Measurements from ENCODE around the gene MFN2.
"Not testable (repeated sequence)": the region's sequence is repeated elsewhere in the genome, so short reads cannot be mapped to it uniquely, and the experiment has no call there.

MFN2 gene

GRCh38 chr1:11979851-11980675 lies at the start of gene MFN2:
Gene MFN2 (plus strand): TSS chr1:11980444. CDS start chr1:11989169, 8,725 bp downstream.
- peak; percentile 73 to 88 for DNase-seq

DNA sequence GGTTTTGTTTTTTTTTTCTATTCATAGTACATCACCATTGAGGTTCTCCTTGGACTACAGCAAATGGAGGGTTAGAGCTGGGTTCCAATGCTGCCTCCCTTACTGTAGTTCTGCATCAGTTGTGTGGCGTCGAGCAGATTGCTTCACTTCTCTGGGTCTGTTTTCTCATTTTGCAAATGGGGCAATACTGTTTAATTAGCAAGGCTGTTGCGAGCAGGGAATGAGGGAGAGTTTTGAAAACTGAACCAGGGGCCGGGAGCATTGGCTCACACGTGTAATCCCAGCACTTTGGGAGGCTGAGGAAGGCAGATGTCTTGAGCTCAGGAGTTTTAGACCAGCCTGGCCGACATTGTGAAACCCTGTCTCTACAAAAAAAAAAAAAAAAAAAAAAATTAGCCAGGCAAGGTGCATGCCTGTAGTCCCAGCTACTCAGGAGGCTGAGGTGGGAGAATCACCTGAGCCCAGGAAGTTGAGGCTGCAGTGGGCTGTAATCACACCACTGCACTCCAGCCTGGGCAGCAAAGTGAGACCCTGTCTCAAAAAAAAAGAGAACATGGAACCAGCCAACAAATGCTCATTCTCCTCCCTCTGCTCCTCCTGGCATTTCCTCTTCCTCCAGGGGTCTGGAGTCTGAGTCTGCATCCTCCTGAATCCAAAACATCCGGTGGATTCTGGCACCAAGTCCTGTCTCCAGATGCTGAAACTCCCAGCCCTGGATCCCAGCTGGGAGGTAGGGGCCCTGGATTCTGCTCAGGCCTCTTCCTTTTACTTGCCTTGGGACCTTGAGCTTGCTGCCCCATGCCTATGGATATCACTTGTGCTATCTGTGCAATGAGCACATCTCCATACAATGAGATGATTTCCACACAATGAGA lies 49.4 kb upstream of the MFN2 start:
- no peak for DNase-seq

DNA sequence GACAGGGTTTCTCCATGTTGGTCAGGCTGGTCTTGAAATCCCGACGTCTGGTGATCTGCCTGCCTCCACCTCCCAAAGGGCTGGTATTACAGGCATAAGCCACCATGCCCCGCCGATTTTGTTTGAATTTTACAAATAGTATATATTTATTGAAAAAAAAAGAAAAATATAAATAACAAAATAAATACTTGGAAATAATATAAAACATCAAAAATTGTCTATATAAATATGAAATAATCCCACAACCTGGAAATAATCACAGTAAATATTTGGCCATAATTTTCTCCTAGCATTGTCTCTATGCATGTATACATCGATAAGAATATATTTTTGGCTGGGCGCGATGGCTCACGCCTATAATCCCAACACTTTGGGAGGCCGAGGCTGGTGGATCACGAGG lies 48.4 kb upstream of the MFN2 start:
- DNase-seq, result no peak

DNA sequence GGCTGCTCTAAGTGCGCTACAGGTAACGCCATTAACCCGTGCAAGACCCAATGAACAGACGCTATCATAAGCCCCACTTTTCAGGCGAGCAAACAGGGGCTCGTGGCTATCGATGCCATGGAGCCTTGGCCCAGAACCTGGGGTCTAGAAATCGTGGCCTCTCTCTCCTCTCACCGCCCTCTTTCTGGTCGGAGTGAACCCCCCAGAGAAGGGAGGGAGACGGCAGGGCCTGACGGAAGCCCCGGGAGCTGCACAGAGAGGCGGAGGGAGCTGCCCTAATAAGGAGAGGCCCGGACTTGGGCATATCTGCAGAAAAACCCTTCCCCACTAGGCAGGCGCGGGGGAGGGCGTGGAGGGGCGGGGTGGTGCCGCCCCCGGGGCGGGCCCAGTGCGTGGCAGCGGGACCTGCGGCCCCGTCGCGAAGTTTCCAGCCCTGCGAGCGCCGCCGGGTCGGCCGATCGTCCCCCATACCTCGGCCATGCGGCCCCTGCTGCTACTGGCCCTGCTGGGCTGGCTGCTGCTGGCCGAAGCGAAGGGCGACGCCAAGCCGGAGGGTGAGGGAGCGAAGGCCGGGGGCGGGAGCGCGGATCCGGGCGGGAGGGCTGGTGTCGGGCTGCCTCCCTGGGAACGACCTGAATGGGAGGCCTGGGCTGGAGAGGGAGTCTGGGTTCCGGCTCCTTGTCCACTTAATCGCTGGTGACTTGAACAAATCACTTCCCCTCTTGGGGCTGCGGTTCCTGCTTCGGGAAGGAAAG lies 45.8 kb upstream of the MFN2 start, which contains the start of gene PLOD1:
Gene PLOD1, plus strand, starts transcription at position 416 of the 755 bp plus-strand sequence. Its CDS starts 63 bp downstream, at position 479.
- DNase-seq, result peak in 1 of 2 experiments; percentile 65

DNA sequence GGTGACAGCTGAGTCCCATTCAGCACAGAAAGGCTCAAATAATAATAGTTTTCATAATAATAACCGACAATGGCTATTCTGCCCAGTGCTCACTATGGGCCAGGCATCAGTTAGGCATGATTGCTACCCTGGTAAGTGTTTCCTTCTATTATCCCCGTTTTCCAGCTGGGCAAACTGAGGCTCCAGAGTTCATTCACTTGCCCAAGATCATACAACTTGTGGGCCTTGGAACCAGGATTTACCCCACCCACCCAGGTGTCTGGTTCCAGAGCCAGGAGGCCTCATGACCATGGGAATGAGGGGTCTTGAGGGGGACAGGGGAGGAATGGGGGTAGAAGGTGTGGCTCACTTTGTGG lies 45.2 kb upstream of the MFN2 start:
- no peak for DNase-seq

- DNase-seq, result not testable (repeated sequence)
These were observed 44.5 kb upstream of the MFN2 start for GRCh38 chr1:11935733-11936132.

GRCh38 chr1:11938722-11939526 lies 41.3 kb upstream of the MFN2 start:
- DNase-seq, result no peak

- not testable (repeated sequence) for DNase-seq
These were observed 40.5 kb upstream of the MFN2 start for GRCh38 chr1:11939794-11940193.

DNA sequence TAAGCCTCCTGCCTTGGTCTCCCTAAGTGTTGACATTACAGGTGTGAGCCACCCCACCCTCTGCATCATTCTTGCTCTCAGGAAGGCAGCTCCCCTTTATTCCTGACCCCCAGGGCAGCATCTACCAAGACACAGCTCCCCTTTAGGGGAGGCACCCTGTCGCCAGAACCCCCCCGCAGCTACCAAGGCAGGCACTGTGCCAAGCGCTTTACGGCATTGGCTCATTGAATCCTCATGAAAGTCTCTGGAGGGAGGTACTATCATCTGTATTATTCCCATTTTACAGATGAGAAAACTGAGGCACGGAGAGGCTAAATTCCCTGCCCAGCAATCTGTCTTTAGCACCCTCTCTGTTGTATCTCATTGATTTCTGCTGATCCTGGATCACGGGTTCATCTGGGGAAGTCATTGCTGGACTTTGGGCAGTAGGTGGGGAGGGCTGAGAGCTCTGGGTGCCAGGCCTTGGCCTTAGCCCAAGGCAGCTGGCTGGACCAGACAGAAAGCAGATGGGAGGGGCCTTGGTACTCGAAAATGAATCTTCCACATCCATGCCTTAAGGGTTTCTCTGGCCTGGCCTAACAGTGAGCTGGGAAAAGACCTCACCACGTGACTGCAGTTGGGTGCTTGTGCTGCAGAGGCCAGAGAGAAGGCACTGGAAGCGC lies 39.9 kb upstream of the MFN2 start:
- no peak for DNase-seq

DNA sequence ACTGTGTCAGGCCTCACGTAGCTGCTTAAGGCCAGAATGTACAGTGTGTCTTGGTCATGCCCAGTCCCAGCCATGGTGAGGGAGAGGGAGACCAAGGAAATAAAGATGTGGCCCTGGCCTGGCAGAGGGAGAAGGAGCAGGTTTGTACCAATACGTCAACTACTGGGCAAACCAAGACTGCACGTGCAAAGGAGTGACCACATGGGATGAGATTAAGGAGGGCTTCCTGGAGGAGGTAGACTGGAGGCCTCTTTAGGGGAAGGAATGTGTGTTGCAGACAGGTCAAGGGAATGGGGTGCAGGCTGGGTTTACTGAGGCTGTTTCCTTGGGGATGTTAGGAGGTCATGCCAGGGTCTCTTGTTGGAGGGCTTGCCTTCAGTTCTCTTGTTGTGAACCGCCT lies 38.0 kb upstream of the MFN2 start:
- no peak for DNase-seq

DNA sequence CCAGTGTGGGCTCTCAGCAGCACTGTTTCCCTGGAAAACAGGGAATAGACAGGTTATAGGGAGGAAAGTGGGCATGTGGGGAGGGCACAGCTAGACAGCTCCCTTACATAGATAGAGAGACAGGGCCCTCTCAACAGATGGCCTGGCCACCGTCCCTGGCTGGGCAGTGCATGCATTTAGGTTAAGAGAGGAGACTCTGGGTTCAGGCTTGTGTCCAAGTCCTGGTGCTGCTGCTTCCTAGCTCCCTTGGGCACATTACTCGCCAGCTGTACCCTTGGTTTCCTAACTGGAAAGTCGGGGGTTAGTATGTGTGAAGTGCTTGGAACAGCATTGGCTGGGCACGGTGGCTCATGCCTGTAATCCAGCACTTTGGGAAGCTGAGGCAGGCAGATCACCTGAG lies 36.6 kb upstream of the MFN2 start:
- DNase-seq, result peak; percentile 68 to 81

DNA sequence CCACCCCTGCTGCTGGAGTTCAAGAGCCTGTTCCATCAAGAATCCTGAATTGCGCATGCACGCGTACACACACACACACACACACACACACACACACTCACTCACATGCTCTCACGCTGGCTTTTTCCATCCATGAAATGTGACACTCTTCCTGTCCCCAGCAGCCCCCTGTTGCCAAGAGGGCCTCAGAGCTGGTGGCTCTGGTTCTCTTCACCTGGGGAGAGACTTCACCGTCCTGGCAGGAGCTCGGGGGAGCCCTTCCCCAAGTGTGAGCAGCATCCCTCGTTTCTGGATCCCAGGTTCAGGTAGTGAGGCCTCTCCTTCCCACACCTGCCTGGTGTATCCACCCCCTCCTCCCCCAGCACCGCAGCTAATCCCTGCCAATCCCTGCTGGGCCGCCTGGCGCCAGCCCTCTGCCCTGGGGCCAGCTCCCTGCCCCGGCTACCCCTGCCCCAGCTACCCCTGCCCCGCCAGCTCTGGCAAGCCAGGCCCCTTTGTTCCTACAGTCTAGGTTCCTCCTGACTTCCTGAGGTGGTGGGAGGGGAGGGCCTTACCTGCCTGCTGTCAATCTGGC lies 35.8 kb upstream of the MFN2 start:
- DNase-seq, result no peak

DNA sequence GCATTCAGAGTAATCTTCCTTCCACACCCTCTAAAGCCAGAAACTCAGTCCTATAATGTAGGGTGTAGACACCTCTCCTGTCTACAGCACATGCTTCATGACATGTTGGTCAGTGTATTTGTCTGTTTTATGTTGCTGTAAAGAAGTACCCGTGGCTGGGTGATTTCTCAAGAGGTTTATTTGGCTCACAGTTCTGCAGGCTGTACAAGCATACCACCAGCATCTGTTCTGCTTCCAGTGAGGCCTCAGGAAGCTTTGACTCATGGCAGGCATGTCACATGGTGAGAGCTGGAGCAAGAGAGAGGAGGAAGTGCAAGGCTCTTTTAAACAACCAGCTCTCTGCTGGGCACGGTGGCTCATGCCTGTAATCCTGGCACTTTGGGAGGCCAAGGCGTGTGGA lies 33.6 kb upstream of the MFN2 start:
- DNase-seq, result no peak

- DNase-seq, result no peak
These were observed 31.3 kb upstream of the MFN2 start for GRCh38 chr1:11948822-11949458.

GRCh38 chr1:11951901-11952300 lies 28.3 kb upstream of the MFN2 start:
- peak; percentile 89 to 97 for DNase-seq

- no peak for DNase-seq
These were observed 27.7 kb upstream of the MFN2 start for GRCh38 chr1:11952455-11953109.

- no peak for DNase-seq
These were observed 25.0 kb upstream of the MFN2 start for GRCh38 chr1:11955221-11955620.

DNA sequence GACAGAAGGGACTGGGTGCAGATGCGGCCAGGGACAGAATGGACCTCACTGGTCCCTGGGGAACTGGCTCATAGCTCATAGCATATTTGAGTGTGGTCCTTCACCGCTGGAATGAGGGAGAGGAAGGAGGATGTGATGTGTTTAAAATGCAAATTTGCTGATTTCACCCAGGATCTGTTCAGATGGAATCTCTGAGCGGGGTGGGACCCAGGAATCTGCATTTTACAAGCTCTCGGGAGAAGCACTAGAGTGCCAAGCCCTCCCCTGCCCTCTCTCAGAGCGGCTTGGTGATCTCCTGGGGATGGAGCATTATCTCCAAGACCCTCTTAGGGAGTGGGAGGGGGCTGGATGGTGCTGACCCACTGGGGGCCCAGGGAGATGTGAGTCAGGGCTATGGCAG lies 22.8 kb upstream of the MFN2 start:
- DNase-seq, result no peak

DNA sequence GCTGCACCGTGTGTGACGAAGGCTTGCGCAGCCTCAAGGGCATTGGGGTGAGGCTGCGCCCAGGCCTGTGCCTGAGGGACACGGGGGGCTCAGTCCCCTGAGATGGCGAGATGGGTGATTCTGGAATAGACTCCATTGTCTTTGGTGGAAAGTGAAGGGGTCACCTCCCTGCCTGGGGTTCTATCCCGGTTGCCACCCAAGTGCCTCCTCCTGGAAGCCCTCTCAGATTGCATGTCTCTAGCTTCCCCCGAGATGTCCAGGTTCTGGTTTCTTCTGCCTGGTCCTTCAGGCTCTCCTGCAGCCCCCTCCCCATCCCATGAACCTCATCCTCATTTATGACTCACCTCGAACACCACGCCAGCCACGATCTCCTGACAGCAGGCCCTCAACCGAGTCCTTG lies 22.3 kb upstream of the MFN2 start:
- no peak for DNase-seq

DNA sequence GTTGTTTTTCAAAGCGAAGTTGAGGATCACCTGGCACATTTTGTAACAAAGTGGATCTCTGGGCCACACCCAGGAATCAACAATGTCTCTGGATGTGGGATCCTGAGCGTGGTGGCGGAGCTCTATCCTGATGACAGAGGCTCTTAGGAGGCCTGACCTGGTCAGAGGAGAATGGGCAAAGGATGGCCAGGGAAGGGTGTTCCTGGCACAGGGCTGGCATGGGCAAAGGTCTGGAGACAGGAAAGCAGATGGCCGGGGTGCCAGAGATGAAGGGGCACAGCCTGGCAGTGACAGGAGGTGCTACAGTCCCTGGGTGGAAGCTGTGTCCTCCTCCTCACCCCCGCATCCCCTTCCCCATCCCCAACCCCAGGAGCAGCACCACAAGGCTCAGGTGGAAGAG lies 20.0 kb upstream of the MFN2 start:
- DNase-seq, result no peak
